ENCODE results near the gene CD4.

DNA sequence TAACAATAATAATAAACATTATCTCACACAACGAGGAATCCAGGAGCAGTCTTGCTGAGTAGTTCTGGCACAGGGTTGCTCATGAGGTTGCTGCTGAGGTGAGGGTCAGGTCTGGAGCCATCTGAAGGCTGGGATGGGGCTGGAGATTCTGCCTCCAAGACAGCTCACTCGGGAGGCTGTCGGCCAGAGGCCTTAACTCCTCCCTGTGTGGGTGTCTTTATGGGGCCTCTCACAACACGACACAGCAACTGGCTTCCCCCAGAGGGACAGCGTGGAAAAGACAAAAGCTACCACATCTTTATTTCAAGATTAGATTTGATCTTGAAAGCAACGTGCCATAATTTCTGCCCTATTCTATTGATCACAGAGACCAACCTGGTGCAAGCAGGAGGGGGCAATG, 7.2 kb upstream of the CD4 start:
- TF ChIP-seq, protein P1, sequence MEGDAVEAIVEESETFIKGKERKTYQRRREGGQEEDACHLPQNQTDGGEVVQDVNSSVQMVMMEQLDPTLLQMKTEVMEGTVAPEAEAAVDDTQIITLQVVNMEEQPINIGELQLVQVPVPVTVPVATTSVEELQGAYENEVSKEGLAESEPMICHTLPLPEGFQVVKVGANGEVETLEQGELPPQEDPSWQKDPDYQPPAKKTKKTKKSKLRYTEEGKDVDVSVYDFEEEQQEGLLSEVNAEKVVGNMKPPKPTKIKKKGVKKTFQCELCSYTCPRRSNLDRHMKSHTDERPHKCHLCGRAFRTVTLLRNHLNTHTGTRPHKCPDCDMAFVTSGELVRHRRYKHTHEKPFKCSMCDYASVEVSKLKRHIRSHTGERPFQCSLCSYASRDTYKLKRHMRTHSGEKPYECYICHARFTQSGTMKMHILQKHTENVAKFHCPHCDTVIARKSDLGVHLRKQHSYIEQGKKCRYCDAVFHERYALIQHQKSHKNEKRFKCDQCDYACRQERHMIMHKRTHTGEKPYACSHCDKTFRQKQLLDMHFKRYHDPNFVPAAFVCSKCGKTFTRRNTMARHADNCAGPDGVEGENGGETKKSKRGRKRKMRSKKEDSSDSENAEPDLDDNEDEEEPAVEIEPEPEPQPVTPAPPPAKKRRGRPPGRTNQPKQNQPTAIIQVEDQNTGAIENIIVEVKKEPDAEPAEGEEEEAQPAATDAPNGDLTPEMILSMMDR (IDR thresholded peaks at IDR 0.05): no peak
- no peak for TF ChIP-seq POLR2A (IDR thresholded peaks at IDR 0.05)
- no peak for TF ChIP-seq POLR2AphosphoS5 (IDR thresholded peaks at IDR 0.05)
- no peak for TF ChIP-seq EP300 (IDR thresholded peaks at IDR 0.05; ENCODE audit: low read depth)
